ENCODE measurements around the gene SRM. TPM values are rescaled to one million over a fixed set of nuclear protein-coding genes. Genes with fewer than 3 reads are reported as not detected.

Gene SRM
- total RNA-seq, 1 donor from 2014 or later: 10.8 TPM

DNA sequence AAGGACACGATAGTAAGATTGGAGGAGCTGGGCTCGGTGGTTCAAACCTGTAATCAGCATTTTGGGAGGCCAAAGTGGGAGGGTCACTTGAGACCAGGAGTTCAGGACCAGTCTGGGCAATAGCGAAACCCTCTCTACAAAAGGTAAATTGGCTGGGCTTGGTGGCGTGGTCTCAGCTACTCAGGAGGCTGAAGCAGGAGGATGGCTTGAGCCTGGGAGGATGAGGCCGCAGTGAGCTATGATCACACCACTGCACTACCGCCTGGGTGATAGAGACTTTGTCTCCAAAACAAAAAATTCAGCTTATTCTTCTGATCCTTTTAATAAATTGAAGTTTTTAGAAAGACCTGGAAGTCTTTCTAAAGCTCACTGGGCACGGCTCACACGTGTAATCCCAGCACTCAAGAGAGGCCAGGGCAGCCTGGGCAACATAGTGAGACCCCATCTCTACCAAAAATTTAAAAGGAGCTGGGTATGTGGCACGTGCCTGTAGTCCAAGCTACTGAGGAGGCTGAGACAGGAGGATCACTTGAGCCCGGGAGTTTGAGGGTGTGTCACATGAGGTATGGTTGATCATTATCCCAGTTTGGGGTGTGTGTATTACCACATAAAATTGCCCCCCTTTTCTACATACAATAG, 28.1 kb downstream of the SRM start:
- no peaks in the 10 kb centered on the region for H3K27me3 ChIP-seq (ENCODE audit: control insufficient read depth, insufficient read depth, low read length)
- TF ChIP-seq CTCF (IDR thresholded peaks at IDR 0.05; ENCODE audit: insufficient read depth, low read length, severe bottlenecking): no peak
- DNase-seq (ENCODE audit: low read depth) (no peak), FAIRE-seq (no peak)
- peaks cover 3% of the 10 kb centered on the region for H3K36me3 ChIP-seq (ENCODE audit: control insufficient read depth, insufficient read depth, low read length)
- no peak overlapping the region for H3K4me3 ChIP-seq (ENCODE audit: low read depth, low read length)

GRCh38 chr1:11030865-11031264, 29.0 kb downstream of the SRM start:
- no peak for FAIRE-seq

GRCh38 chr1:11028018-11028417, 31.8 kb downstream of the SRM start:
- H3K4me3 ChIP-seq (ENCODE audit: low read depth, low read length): no peak overlapping the region
- TF ChIP-seq CTCF (IDR thresholded peaks at IDR 0.05; ENCODE audit: insufficient read depth, low read length, severe bottlenecking): no peak
- FAIRE-seq (no peak), DNase-seq (ENCODE audit: low read depth) (no peak)
- peaks cover 5% of the 10 kb centered on the region for H3K36me3 ChIP-seq (ENCODE audit: control insufficient read depth, insufficient read depth, low read length)
- no peaks in the 10 kb centered on the region for H3K27me3 ChIP-seq (ENCODE audit: control insufficient read depth, insufficient read depth, low read length)

More at GRCh38 chr1:11030865-11031264, 29.0 kb downstream of the SRM start:
- H3K36me3 ChIP-seq (ENCODE audit: control insufficient read depth, insufficient read depth, low read length): peaks cover 3% of the 10 kb centered on the region
- no peaks in the 10 kb centered on the region for H3K27me3 ChIP-seq (ENCODE audit: control insufficient read depth, insufficient read depth, low read length)
- H3K4me3 ChIP-seq (ENCODE audit: low read depth, low read length): no peak overlapping the region
- DNase-seq (ENCODE audit: low read depth): no peak
- no peak for TF ChIP-seq CTCF (IDR thresholded peaks at IDR 0.05; ENCODE audit: insufficient read depth, low read length, severe bottlenecking)

DNA sequence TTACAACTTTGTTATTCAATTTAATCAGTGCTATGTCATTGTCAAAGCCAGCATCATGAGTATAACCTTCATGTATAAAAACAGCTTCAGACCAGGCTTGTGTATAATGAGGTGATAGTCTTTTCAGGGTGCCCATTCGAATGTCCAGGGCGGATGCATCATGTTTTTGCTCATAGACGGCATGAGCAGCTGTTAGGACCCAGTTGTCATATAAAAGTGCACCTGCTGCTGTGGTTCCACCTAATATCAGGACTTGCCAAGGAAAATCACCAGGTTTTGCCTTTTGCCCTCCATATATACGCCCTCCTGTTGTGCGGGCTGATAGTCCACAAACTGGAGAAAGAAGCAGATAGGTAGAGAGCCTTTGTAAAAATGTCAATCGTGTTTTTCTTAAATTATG, 32.5 kb downstream of the SRM start:
- Histone ChIP-seq H3K36me3 (ENCODE audit: control insufficient read depth, insufficient read depth, low read length) (peaks cover 5% of the 10 kb centered on the region), H3K27me3 (ENCODE audit: control insufficient read depth, insufficient read depth, low read length) (no peaks in the 10 kb centered on the region), H3K4me3 (ENCODE audit: low read depth, low read length) (no peak overlapping the region)
- FAIRE-seq: no peak
- TF ChIP-seq CTCF (IDR thresholded peaks at IDR 0.05; ENCODE audit: insufficient read depth, low read length, severe bottlenecking): no peak
- DNase-seq (ENCODE audit: low read depth): no peak

GRCh38 chr1:11026903-11027302, 32.9 kb downstream of the SRM start:
- DNase-seq (ENCODE audit: low read depth): no peak
- no peak for TF ChIP-seq CTCF (IDR thresholded peaks at IDR 0.05; ENCODE audit: insufficient read depth, low read length, severe bottlenecking)

GRCh38 chr1:11026052-11026451, 33.8 kb downstream of the SRM start:
- Histone ChIP-seq H3K4me3 (ENCODE audit: low read depth, low read length) (no peak overlapping the region), H3K36me3 (ENCODE audit: control insufficient read depth, insufficient read depth, low read length) (peaks cover 8% of the 10 kb centered on the region), H3K27me3 (ENCODE audit: control insufficient read depth, insufficient read depth, low read length) (no peaks in the 10 kb centered on the region)
- FAIRE-seq: no peak
- peak; percentile 68 for DNase-seq (ENCODE audit: low read depth)
- TF ChIP-seq CTCF (IDR thresholded peaks at IDR 0.05; ENCODE audit: insufficient read depth, low read length, severe bottlenecking): no peak

More at GRCh38 chr1:11026903-11027302, 32.9 kb downstream of the SRM start:
- H3K27me3 ChIP-seq (ENCODE audit: control insufficient read depth, insufficient read depth, low read length): no peaks in the 10 kb centered on the region
- FAIRE-seq: no peak
- no peak overlapping the region for H3K4me3 ChIP-seq (ENCODE audit: low read depth, low read length)
- peaks cover 8% of the 10 kb centered on the region for H3K36me3 ChIP-seq (ENCODE audit: control insufficient read depth, insufficient read depth, low read length)

Data from bronchial epithelial cell (primary cell).